HCT116 (cell line): ENCODE data around the gene TROAP. TPM values are rescaled to one million over a fixed set of nuclear protein-coding genes. Genes with fewer than 3 reads are reported as not detected.

Experiments used
- ATAC-seq: fragments of 200-7000 bp; cut with Tn5 transposase; 2 replicates; pipeline ENCODE4 v1.9.1; 2020; ENCODE audit warnings: mild to moderate bottlenecking, moderate library complexity
- BruUV-seq: library from RNA; stranded (reverse); fragments of 400-500 nt; replicated peaks from 2 replicates; lab custom pipeline; 2021; lab: Mats Ljungman, UMichigan
- CTCF ChIA-PET: fragments of 300-600 bp; sonication (Branson Sonifier 250); formaldehyde crosslinking; loops from one replicate; lab custom pipeline; 2021; ENCODE audit warnings: antibody characterized with exemption; lab: Charles Lee
- POLR2A ChIA-PET: fragments of 300-600, 350-600 bp; sonication (Branson Sonifier 250); formaldehyde crosslinking; loops from one replicate; lab custom pipeline; 2021; ENCODE audit warnings: antibody characterized with exemption; lab: Charles Lee
- RAD21 ChIA-PET, 2 experiments: fragments of 300-600 bp; sonication (Branson Sonifier 250); formaldehyde crosslinking; loops; one replicate each; lab custom pipeline; 2023; ENCODE audit warnings: low total read pairs in 2 of 2; ENCODE audit not compliant: uncharacterized antibody in 2 of 2, unreplicated experiment in 2 of 2, low non-redundant PET in 1 of 2; lab: Charles Lee
- DNase-seq: peaks from one replicate; pipeline ENCODE4 v3.0.0-alpha.2; 2010; ENCODE audit warnings: low read depth, low spot score
- H2AFZ ChIP-seq: fragments of 200-600 bp; shearing (Covaris generic), sonication (generic); 2 replicates; pipeline ENCODE4 v1.6.1; 2017; ENCODE audit warnings: low read depth, mixed run types, mixed read lengths, antibody characterized with exemption, low read length; ENCODE audit not compliant: poor library complexity, severe bottlenecking
- H3K27ac ChIP-seq: 2 replicates; pipeline ENCODE4 v1.5.1; 2012; ENCODE audit warnings: low read depth, low read length
- H3K27me3 ChIP-seq: fragments of 200-600 bp; sonication (generic); 2 replicates; pipeline ENCODE4 v1.6.1; 2016; ENCODE audit warnings: mixed run types, low read length, mixed read lengths; ENCODE audit not compliant: insufficient read depth
- H3K36me3 ChIP-seq, 2 experiments: fragments of 200-500 bp in 1 of 2; fragments of 200-600 bp in 1 of 2; sonication (Bioruptor generic) in 1 of 2; sonication (generic) in 1 of 2; 2 replicates each; pipeline versions ENCODE4 v1.5.1 to v1.6.1; 2014 to 2016; ENCODE audit warnings: low read length in 2 of 2, inconsistent platforms in 1 of 2, mixed read lengths in 1 of 2, mixed run types in 1 of 2; ENCODE audit not compliant: insufficient read depth in 2 of 2, control insufficient read depth in 1 of 2
- H3K4me1 ChIP-seq, 2 experiments: fragments of 200-600 bp in 1 of 2; sonication (generic) in 1 of 2; 2 replicates each; pipeline versions ENCODE4 v1.5.1 to v1.6.1; 2012 to 2017; ENCODE audit warnings: low read length in 2 of 2, inconsistent platforms in 1 of 2, mild to moderate bottlenecking in 1 of 2, mixed read lengths in 1 of 2, mixed run types in 1 of 2, moderate library complexity in 1 of 2; ENCODE audit not compliant: insufficient read depth in 2 of 2, control insufficient read depth in 1 of 2
- H3K4me2 ChIP-seq: fragments of 200-600 bp; sonication (generic); 2 replicates; pipeline ENCODE4 v1.6.1; 2017; ENCODE audit warnings: mixed run types, low read length, mixed read lengths
- H3K4me3 ChIP-seq, 2 experiments: fragments of 200-600 bp in 1 of 2; sonication (generic) in 1 of 2; replicated peaks in 1 of 2; 2 replicates each; pipeline ENCODE4 v1.5.1; 2011 to 2016; ENCODE audit warnings: low read length in 2 of 2, control low read depth in 1 of 2, low read depth in 1 of 2, mild to moderate bottlenecking in 1 of 2, mixed read lengths in 1 of 2, mixed run types in 1 of 2
- H3K79me2 ChIP-seq: fragments of 200-600 bp; sonication (generic); 2 replicates; pipeline ENCODE4 v1.6.1; 2017; ENCODE audit warnings: mild to moderate bottlenecking, mixed run types, low read length, moderate library complexity, mixed read lengths; ENCODE audit not compliant: insufficient read depth
- H3K9ac ChIP-seq: fragments of 200-600 bp; sonication (generic); 2 replicates; pipeline ENCODE4 v1.6.1; 2016; ENCODE audit warnings: low read length, mixed read lengths
- H3K9me2 ChIP-seq: fragments of 200-600 bp; sonication (generic), shearing (Covaris generic); 2 replicates; pipeline ENCODE4 v1.6.1; 2017; ENCODE audit warnings: mixed run types, mild to moderate bottlenecking, moderate library complexity; ENCODE audit not compliant: insufficient read depth
- H3K9me3 ChIP-seq, 2 experiments: fragments of 200-500 bp in 1 of 2; fragments of 200-600 bp in 1 of 2; sonication (Bioruptor generic) in 1 of 2; sonication (generic) in 1 of 2; 2 replicates each; pipeline ENCODE4 v1.6.1; 2014 to 2017; ENCODE audit warnings: low read length in 2 of 2, mixed read lengths in 2 of 2, inconsistent platforms in 1 of 2, low read depth in 1 of 2, mild to moderate bottlenecking in 1 of 2, mixed run types in 1 of 2, moderate library complexity in 1 of 2; ENCODE audit not compliant: control insufficient read depth in 1 of 2, insufficient read depth in 1 of 2
- H4K20me1 ChIP-seq: fragments of 200-600 bp; sonication (generic), shearing (Covaris generic); 2 replicates; pipeline ENCODE4 v1.6.1; 2017; ENCODE audit warnings: mixed run types, mild to moderate bottlenecking, moderate library complexity; ENCODE audit not compliant: insufficient read depth
- ATF3 ChIP-seq: IDR thresholded peaks from 2 replicates; pipeline ENCODE4 v1.6.1; 2012
- CBX3 ChIP-seq: IDR thresholded peaks from 2 replicates; pipeline ENCODE4 v1.6.1; 2012; ENCODE audit warnings: low read depth
- CEBPB ChIP-seq: IDR thresholded peaks from 2 replicates; pipeline ENCODE4 v1.6.1; 2012; ENCODE audit warnings: low read depth
- ELF1 ChIP-seq: IDR thresholded peaks from 2 replicates; pipeline ENCODE4 v1.6.1; 2012; ENCODE audit warnings: low read depth, borderline replicate concordance
- EZH2 ChIP-seq: fragments of 200-600 bp; sonication (generic); IDR thresholded peaks from 2 replicates; pipeline ENCODE4 v1.6.1; 2017; ENCODE audit warnings: antibody characterized with exemption, mixed run types
- EZH2phosphoT487 ChIP-seq: fragments of 200-600 bp; IDR thresholded peaks from 2 replicates; pipeline ENCODE4 v1.6.1; 2018; ENCODE audit warnings: antibody characterized with exemption, borderline replicate concordance
- FOSL1 ChIP-seq: IDR thresholded peaks from 2 replicates; pipeline ENCODE4 v1.6.1; 2012; ENCODE audit warnings: low read depth
- JUND ChIP-seq: IDR thresholded peaks from 2 replicates; pipeline ENCODE4 v1.6.1; 2012
- MAX ChIP-seq: IDR thresholded peaks from 2 replicates; pipeline ENCODE4 v1.6.1; 2012
- POLR2A ChIP-seq: IDR thresholded peaks from 2 replicates; pipeline ENCODE4 v1.7.0; 2011; ENCODE audit warnings: borderline replicate concordance; ENCODE audit not compliant: insufficient read depth, insufficient read length; ENCODE audit errors: extremely low read depth
- RAD21 ChIP-seq: IDR thresholded peaks from 2 replicates; pipeline ENCODE4 v1.6.1; 2012; ENCODE audit warnings: low read depth, mild to moderate bottlenecking
- SIN3A ChIP-seq: IDR thresholded peaks from 2 replicates; pipeline ENCODE4 v1.6.1; 2012; ENCODE audit warnings: low read depth
- SP1 ChIP-seq: IDR thresholded peaks from 2 replicates; pipeline ENCODE4 v1.6.1; 2012; ENCODE audit warnings: low read depth
- SRF ChIP-seq: IDR thresholded peaks from 2 replicates; pipeline ENCODE4 v1.6.1; 2012; ENCODE audit warnings: low read depth
- TCF7L2 ChIP-seq: IDR thresholded peaks from 2 replicates; pipeline ENCODE4 v1.7.0; 2011; ENCODE audit warnings: borderline replicate concordance, inconsistent platforms; ENCODE audit not compliant: insufficient read depth, insufficient read length; ENCODE audit errors: extremely low read depth
- YY1 ChIP-seq: IDR thresholded peaks from 2 replicates; pipeline ENCODE4 v1.6.1; 2011; ENCODE audit warnings: low read length, low read depth, moderate library complexity, mild to moderate bottlenecking; ENCODE audit not compliant: insufficient replicate concordance; ENCODE audit errors: extremely low read depth
- ZFX ChIP-seq: fragments of 450-650 bp; IDR thresholded peaks from 2 replicates; pipeline ENCODE4 v1.6.1; 2017
- ZNF274 ChIP-seq: fragments of 200-500 bp; sonication (Bioruptor generic); IDR thresholded peaks from 2 replicates; pipeline ENCODE4 v1.6.1; 2014; ENCODE audit warnings: mild to moderate bottlenecking, low read depth, low read length, inconsistent platforms
- intact Hi-C: fragments of 100-400 bp; cut with micrococcal nuclease; formaldehyde crosslinking; loops from 2 replicates; pipeline ENCODE4 v1.10.0; 2022
- total RNA-seq: library from RNA; stranded (reverse); gene quantifications from one replicate; pipeline ENCODE4 v1.2.1, GENCODE V29; 2021; ENCODE audit not compliant: unreplicated experiment
- TF ChIP-seq, protein P1 (sequence below): IDR thresholded peaks from 2 replicates; pipeline ENCODE4 v1.6.1; 2012; ENCODE audit warnings: low read depth
- TF ChIP-seq, protein P2 (sequence below): IDR thresholded peaks from 2 replicates; pipeline ENCODE4 v1.6.1; 2011; ENCODE audit warnings: mild to moderate bottlenecking, low read length, moderate library complexity; ENCODE audit not compliant: insufficient replicate concordance; ENCODE audit errors: extremely low read depth

The TROAP gene
- total RNA-seq, 1 experiment from 2014 or later: 99.1 TPM

DNA sequence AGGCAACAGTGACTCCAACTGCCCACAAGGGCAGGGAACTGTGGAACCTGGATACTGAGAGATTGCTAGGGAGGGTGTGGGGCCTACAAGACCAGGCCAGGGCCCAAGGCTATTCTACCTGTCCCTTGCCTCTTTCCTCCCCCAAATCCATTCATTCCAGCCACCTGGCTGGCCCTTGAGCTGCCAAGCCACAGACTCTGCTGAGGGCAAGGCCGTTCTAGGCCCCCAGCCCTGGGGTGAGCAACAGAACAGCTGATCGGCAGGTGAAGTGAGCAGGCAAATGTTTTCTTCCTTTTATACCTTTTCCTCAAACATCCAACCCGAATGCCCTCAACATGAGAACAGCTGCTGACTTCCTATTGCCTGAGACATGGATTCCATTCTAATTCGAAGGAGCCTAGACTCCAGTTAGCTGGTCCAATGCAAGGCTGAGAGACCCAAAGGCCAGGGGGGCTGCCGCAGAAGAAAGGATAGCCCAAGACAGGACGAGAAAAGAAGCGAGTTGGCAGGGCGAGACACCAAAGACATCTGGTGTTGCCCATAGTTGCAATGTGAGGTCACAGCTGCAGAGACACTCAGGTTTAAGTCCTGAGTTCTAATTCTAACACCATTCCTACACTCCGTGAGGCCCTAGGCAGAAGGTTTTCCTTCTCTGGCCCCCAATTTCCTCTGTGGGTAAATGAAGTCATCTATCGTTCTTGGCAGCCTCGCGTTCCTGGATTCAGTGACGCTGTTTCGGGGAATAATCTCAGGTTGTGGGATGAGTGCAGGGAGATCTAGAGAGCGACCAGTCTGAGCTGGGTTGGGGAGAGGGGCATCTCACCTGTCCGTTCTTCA lies 12.3 kb downstream of the TROAP start:
- ChIA-PET RAD21 (no interaction called here), POLR2A (interaction anchor here (1.0 to 1.4 kb wide), 3 partner anchors 8 to 13 kb away, joined by 3 to 5 read pairs (median 3); partner anchors contain the start of gene TROAP), CTCF (interaction anchor here (1.2 kb wide), 1 partner anchor 13 kb away, joined by 3 read pairs; the partner anchor contains the start of gene TROAP)
- BruUV-seq: TSS peak; percentile 32
- Histone ChIP-seq H3K79me2 (no peaks in the 10 kb centered on the region), H3K4me3 (no peak overlapping the region), H3K36me3 (peaks cover 2 to 4% of the 10 kb centered on the region in 2 experiments; a peak in 2 of 4 replicates), H3K4me1 (peaks cover 16 to 46% of the 10 kb centered on the region in 2 experiments), H4K20me1 (no peaks in the 10 kb centered on the region), H3K9me3 (no peaks in the 10 kb centered on the region), H3K9ac (no peak overlapping the region), H3K27me3 (no peaks in the 10 kb centered on the region), H3K9me2 (no peaks in the 10 kb centered on the region), H3K4me2 (no peak overlapping the region), H2AFZ (no peak overlapping the region), H3K27ac (no peak overlapping the region)
- TF ChIP-seq ELF1: no peak
- TF ChIP-seq FOSL1: no peak
- TF ChIP-seq JUND: no peak
- no peak for TF ChIP-seq SP1
- TF ChIP-seq TCF7L2: no peak
- TF ChIP-seq RAD21: no peak
- no peak for TF ChIP-seq SRF
- TF ChIP-seq ZFX: no peak
- TF ChIP-seq ATF3: no peak
- TF ChIP-seq, protein P1, sequence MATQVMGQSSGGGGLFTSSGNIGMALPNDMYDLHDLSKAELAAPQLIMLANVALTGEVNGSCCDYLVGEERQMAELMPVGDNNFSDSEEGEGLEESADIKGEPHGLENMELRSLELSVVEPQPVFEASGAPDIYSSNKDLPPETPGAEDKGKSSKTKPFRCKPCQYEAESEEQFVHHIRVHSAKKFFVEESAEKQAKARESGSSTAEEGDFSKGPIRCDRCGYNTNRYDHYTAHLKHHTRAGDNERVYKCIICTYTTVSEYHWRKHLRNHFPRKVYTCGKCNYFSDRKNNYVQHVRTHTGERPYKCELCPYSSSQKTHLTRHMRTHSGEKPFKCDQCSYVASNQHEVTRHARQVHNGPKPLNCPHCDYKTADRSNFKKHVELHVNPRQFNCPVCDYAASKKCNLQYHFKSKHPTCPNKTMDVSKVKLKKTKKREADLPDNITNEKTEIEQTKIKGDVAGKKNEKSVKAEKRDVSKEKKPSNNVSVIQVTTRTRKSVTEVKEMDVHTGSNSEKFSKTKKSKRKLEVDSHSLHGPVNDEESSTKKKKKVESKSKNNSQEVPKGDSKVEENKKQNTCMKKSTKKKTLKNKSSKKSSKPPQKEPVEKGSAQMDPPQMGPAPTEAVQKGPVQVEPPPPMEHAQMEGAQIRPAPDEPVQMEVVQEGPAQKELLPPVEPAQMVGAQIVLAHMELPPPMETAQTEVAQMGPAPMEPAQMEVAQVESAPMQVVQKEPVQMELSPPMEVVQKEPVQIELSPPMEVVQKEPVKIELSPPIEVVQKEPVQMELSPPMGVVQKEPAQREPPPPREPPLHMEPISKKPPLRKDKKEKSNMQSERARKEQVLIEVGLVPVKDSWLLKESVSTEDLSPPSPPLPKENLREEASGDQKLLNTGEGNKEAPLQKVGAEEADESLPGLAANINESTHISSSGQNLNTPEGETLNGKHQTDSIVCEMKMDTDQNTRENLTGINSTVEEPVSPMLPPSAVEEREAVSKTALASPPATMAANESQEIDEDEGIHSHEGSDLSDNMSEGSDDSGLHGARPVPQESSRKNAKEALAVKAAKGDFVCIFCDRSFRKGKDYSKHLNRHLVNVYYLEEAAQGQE: no peak
- TF ChIP-seq CEBPB: no peak
- no peak for TF ChIP-seq CBX3
- TF ChIP-seq, protein P2, sequence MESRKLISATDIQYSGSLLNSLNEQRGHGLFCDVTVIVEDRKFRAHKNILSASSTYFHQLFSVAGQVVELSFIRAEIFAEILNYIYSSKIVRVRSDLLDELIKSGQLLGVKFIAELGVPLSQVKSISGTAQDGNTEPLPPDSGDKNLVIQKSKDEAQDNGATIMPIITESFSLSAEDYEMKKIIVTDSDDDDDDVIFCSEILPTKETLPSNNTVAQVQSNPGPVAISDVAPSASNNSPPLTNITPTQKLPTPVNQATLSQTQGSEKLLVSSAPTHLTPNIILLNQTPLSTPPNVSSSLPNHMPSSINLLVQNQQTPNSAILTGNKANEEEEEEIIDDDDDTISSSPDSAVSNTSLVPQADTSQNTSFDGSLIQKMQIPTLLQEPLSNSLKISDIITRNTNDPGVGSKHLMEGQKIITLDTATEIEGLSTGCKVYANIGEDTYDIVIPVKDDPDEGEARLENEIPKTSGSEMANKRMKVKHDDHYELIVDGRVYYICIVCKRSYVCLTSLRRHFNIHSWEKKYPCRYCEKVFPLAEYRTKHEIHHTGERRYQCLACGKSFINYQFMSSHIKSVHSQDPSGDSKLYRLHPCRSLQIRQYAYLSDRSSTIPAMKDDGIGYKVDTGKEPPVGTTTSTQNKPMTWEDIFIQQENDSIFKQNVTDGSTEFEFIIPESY: no peak
- no peak for TF ChIP-seq EZH2phosphoT487
- no peak for TF ChIP-seq EZH2
- TF ChIP-seq MAX: no peak
- TF ChIP-seq ZNF274: no peak
- TF ChIP-seq POLR2A: no peak
- TF ChIP-seq SIN3A: no peak
- TF ChIP-seq YY1: no peak
- no peak for DNase-seq
- ATAC-seq: no peak
- intact Hi-C loops: no loop called here
